K562 (cell line): Measurements from ENCODE around the gene COX4I2. TPM values are rescaled to one million over a fixed set of nuclear protein-coding genes. Genes with fewer than 3 reads are reported as not detected.
A peak's percentile ranks its signal among the peaks of the same experiment; 100 is the strongest.

Source experiments
- ATAC-seq: fragments of 200-7000 bp; cut with Tn5 transposase; 3 replicates; pipeline ENCODE4 v1.9.1; 2020; ENCODE audit warnings: moderate library complexity
- BruUV-seq: library from RNA; stranded (reverse); fragments of 400-500 nt; replicated peaks from 2 replicates; lab custom pipeline; 2021; lab: Mats Ljungman, UMichigan
- CTCF ChIA-PET: fragments of 300-600 bp; formaldehyde crosslinking; extraction: SDS; loops from one replicate; lab custom pipeline; 2021; ENCODE audit warnings: low intra/inter-chr PET ratio; lab: Yijun Ruan, JAX
- POLR2A ChIA-PET: fragments of 300-600, 350-650 bp; sonication (Branson Sonifier 250); formaldehyde crosslinking; extraction: SDS; loops from one replicate; lab custom pipeline; 2021; ENCODE audit warnings: antibody characterized with exemption, inconsistent platforms; lab: Yijun Ruan, JAX
- DNase-seq, 4 experiments: peaks; one replicate each; pipeline versions ENCODE4 v3.0.0 to v3.0.0-alpha.2; 2011 to 2018; ENCODE audit warnings: low spot score in 3 of 4, mixed read lengths in 3 of 4; ENCODE audit errors: extremely low read depth in 1 of 4
- FAIRE-seq: peaks from 2 replicates; lab custom pipeline; 2011; peaks lifted over from hg19 to GRCh38; lab: Jason Lieb, UNC
- H2AFZ ChIP-seq: 2 replicates; pipeline ENCODE4 v1.6.0; 2011; ENCODE audit warnings: low read depth, low read length, control low read depth, inconsistent platforms
- H3K27ac ChIP-seq: fragments of 200-600 bp; 3 replicates; pipeline ENCODE4 v1.8.0; 2011; ENCODE audit warnings: low read depth, mild to moderate bottlenecking, control low read depth, inconsistent platforms, low read length, moderate library complexity, mixed read lengths; ENCODE audit errors: extremely low read depth
- H3K27me3 ChIP-seq, 2 experiments: fragments of 300-600 bp in 1 of 2; 2 replicates in 1 of 2; 3 replicates in 1 of 2; pipeline versions ENCODE4 v1.6.0 to v1.8.0; 2011; ENCODE audit warnings: inconsistent platforms in 2 of 2, low read length in 2 of 2, mild to moderate bottlenecking in 1 of 2, mixed read lengths in 1 of 2, moderate library complexity in 1 of 2; ENCODE audit not compliant: control insufficient read depth in 2 of 2, insufficient read depth in 2 of 2
- H3K36me3 ChIP-seq: fragments of 300-600 bp; 3 replicates; pipeline ENCODE4 v1.8.0; 2011; ENCODE audit warnings: mild to moderate bottlenecking, low read length, inconsistent platforms; ENCODE audit not compliant: control insufficient read depth, insufficient read depth
- H3K4me1 ChIP-seq, 2 experiments: fragments of 200-600 bp in 1 of 2; replicated peaks in 1 of 2; 2 replicates in 1 of 2; 3 replicates in 1 of 2; pipeline versions ENCODE4 v1.5.1 to v1.8.0; 2011; ENCODE audit warnings: inconsistent platforms in 2 of 2, low read length in 2 of 2, mild to moderate bottlenecking in 1 of 2, mixed read lengths in 1 of 2, moderate library complexity in 1 of 2; ENCODE audit not compliant: control insufficient read depth in 2 of 2, insufficient read depth in 2 of 2
- H3K4me2 ChIP-seq: 2 replicates; pipeline ENCODE4 v1.6.1; 2011; ENCODE audit warnings: low read length, control low read depth, inconsistent platforms, mixed read lengths; ENCODE audit not compliant: insufficient read depth
- H3K4me3 ChIP-seq: fragments of 200-600 bp; sonication (generic), shearing (Covaris generic); 2 replicates; pipeline ENCODE4 v1.5.1; 2016; ENCODE audit warnings: control low read depth, inconsistent platforms
- H3K79me2 ChIP-seq: fragments of 200-600 bp; 3 replicates; pipeline ENCODE4 v1.8.0; 2011; ENCODE audit warnings: low read length, inconsistent platforms; ENCODE audit not compliant: control insufficient read depth, insufficient read depth
- H3K9ac ChIP-seq, 2 experiments: 2 replicates each; pipeline versions ENCODE4 v1.6.0 to v1.6.1; 2011; ENCODE audit warnings: low read depth in 2 of 2, low read length in 2 of 2, control low read depth in 1 of 2, inconsistent platforms in 1 of 2, mild to moderate bottlenecking in 1 of 2, mixed read lengths in 1 of 2; ENCODE audit not compliant: insufficient read depth in 1 of 2
- H3K9me1 ChIP-seq: one replicate; pipeline ENCODE4 v1.6.0; 2011; ENCODE audit warnings: inconsistent platforms, mild to moderate bottlenecking, low read length, moderate library complexity; ENCODE audit not compliant: control insufficient read depth, insufficient read depth
- H3K9me3 ChIP-seq: replicated peaks from 2 replicates; pipeline ENCODE4 v1.5.1; 2011; ENCODE audit warnings: low read depth, low read length, inconsistent platforms; ENCODE audit not compliant: control insufficient read depth, insufficient read depth
- H4K20me1 ChIP-seq: replicated peaks from 2 replicates; pipeline ENCODE4 v1.6.1; 2011; ENCODE audit warnings: low read length, inconsistent platforms, mixed read lengths; ENCODE audit not compliant: control insufficient read depth, insufficient read depth
- ELF2 ChIP-seq: fragments of 250-450 bp; sonication (Bioruptor Pico); IDR thresholded peaks from 2 replicates; pipeline ENCODE4 v1.5.0; 2021; ENCODE audit warnings: mild to moderate bottlenecking
- IRF1 ChIP-seq: sonication (generic); formaldehyde crosslinking; IDR thresholded peaks from 2 replicates; pipeline ENCODE4 v1.8.0; 2022; ENCODE audit warnings: missing genetic modification reagents, mild to moderate bottlenecking, borderline replicate concordance
- MCM3 ChIP-seq: fragments of 450-650 bp; IDR thresholded peaks from 2 replicates; pipeline ENCODE4 v1.6.1; 2016
- NCOA1 ChIP-seq: fragments of 450-650 bp; IDR thresholded peaks from 2 replicates; pipeline ENCODE4 v1.6.1; 2016; ENCODE audit warnings: low read depth
- PYGO2 ChIP-seq: fragments of 450-650 bp; IDR thresholded peaks from 2 replicates; pipeline ENCODE4 v1.6.1; 2016; ENCODE audit warnings: mild to moderate bottlenecking, missing genetic modification characterization, moderate library complexity, missing compliant biosample characterization
- SMAD2 ChIP-seq: fragments of 150-350 bp; IDR thresholded peaks from 2 replicates; pipeline ENCODE4 v1.6.1; 2014; ENCODE audit warnings: low read depth, mild to moderate bottlenecking, low read length
- ZFP36 ChIP-seq: fragments of 150-350 bp; IDR thresholded peaks from 2 replicates; pipeline ENCODE4 v1.6.1; 2018; ENCODE audit warnings: low read length, low read depth; ENCODE audit not compliant: partially characterized antibody
- ZNF23 ChIP-seq: fragments of 250-450 bp; sonication (Bioruptor Pico); IDR thresholded peaks from 2 replicates; pipeline ENCODE4 v1.4.0; 2020; ENCODE audit warnings: mild to moderate bottlenecking
- WGBS: fragments of 100-300 bp; shearing (Covaris generic); methylation state at CpG from one replicate; pipeline ENCODE4 v1.1.6; 2016; ENCODE audit warnings: low coverage, mixed read lengths; ENCODE audit not compliant: insufficient coverage; ENCODE audit errors: missing lambda C conversion rate; 5-methylcytosine and 5-hydroxymethylcytosine counted together
- in situ Hi-C: fragments of 300-500 bp; cut with MboI; formaldehyde crosslinking; loops from 4 replicates; pipeline ENCODE4 v1.15.0; 2018; ENCODE audit warnings: inconsistent platforms, mixed read lengths
- intact Hi-C: fragments of 100-400 bp; cut with micrococcal nuclease; formaldehyde crosslinking; loops from 2 replicates; pipeline ENCODE4 v1.14.2; 2022
- polyA plus RNA-seq, 8 experiments: library from polyadenylated mRNA; depleted of rRNA in 4 of 8; stranded (reverse) in 5 of 8; unstranded in 3 of 8; fragments of >200 nt; fragmentation: Nextera tagmentation in 2 of 8; fragmentation: Illumina TruSeq in 1 of 8; extraction: Ambion mirVana in 2 of 8; extraction: Trizol in 1 of 8; gene quantifications; 2 replicates each; pipeline versions ENCODE4 v1.2.1 to v1.2.3, GENCODE V29; 2011 to 2014; ENCODE audit warnings: inconsistent platforms in 1 of 8, missing spikeins in 1 of 8
- total RNA-seq, 7 experiments: library from RNA; depleted of rRNA in 6 of 7; stranded (reverse); fragments of >200 nt in 6 of 7; fragmentation: Illumina TruSeq in 2 of 7; extraction: Trizol in 2 of 7; gene quantifications; 2 replicates each; pipeline versions ENCODE4 v1.2.1 to v1.2.3, GENCODE V29; 2011 to 2021; ENCODE audit warnings: low replicate concordance in 1 of 7

COX4I2 gene
- total and polyA plus RNA-seq, 9 of the 15 experiments (the other 6 are each of a cell fraction or from before 2014, with no cell fraction given) = not detected

- DNase-seq (no peak), ATAC-seq (no peak), FAIRE-seq (no peak)
- Histone ChIP-seq H3K9me3 (no peaks in the 10 kb centered on the region), H3K4me2 (no peak overlapping the region), H3K36me3 (no peaks in the 10 kb centered on the region), H3K4me1 (peaks cover under 1 to 11% of the 10 kb centered on the region in 2 experiments; a peak in 4 of 5 replicates), H3K27ac (no peak overlapping the region), H3K4me3 (no peak overlapping the region), H4K20me1 (no peaks in the 10 kb centered on the region), H3K27me3 (no peaks in the 10 kb centered on the region), H2AFZ (no peak overlapping the region), H3K79me2 (no peaks in the 10 kb centered on the region), H3K9ac (peak overlapping the region in 1 of 2 experiments; percentile 33; a peak in 1 of 4 replicates), H3K9me1 (no peaks in the 10 kb centered on the region)
- ChIA-PET CTCF (no interaction called here), POLR2A (no interaction called here)
- WGBS = 37% methylated on average over 4 of the region's 4 CpGs
- in situ Hi-C loops = no loop called here
- no TSS peak for BruUV-seq
- intact Hi-C loops = loop anchor here (10.0 kb wide), 1 partner anchor 156 kb away; no protein-coding TSS in a partner anchor
- no peak for TF ChIP-seq SMAD2
- TF ChIP-seq MCM3 = no peak
- TF ChIP-seq ELF2 = no peak
- TF ChIP-seq IRF1 = no peak
- no peak for TF ChIP-seq PYGO2
- TF ChIP-seq NCOA1 = no peak
These were observed 1.1 kb downstream of the COX4I2 start for GRCh38 chr20:31638816-31639215.

DNA sequence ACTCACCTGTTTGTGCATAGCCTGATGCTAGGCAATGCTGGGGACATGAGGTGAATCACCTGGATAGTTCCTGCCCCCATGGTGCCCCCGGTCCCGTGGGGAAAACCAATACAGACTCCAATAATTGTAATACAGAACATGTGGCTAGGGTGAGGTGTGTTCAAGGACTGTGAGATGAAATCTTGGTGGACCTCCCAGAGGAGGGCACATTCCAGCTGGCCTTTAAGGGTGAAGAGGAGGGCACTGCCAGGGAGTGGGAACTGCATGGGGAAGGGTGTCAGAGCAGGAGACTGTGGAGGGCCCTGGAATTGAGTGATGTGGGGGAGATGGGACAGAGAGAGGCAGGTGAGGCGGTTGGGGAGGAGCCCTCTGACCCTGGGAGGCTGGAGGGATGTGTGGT, 2.5 kb downstream of the COX4I2 start:
- no TSS peak for BruUV-seq
- Histone ChIP-seq H4K20me1 (no peaks in the 10 kb centered on the region), H3K4me2 (no peak overlapping the region), H3K9ac (no peak overlapping the region), H3K9me3 (no peaks in the 10 kb centered on the region), H3K27ac (no peak overlapping the region), H3K36me3 (no peaks in the 10 kb centered on the region), H3K79me2 (no peaks in the 10 kb centered on the region), H3K4me3 (no peak overlapping the region), H3K9me1 (no peaks in the 10 kb centered on the region), H2AFZ (no peak overlapping the region), H3K4me1 (peaks cover 8 to 15% of the 10 kb centered on the region in 2 experiments), H3K27me3 (no peaks in the 10 kb centered on the region)
- TF ChIP-seq ZNF23 (no peak), ZFP36 (peak; percentile 64)
- intact Hi-C loops (no loop called here), in situ Hi-C loops (no loop called here)
- 9% methylated on average over 3 of the region's 3 CpGs for WGBS
- peak in 1 of 4 experiments; percentile 2 for DNase-seq
- no peak for ATAC-seq
- POLR2A ChIA-PET = interaction anchor here (1.2 kb wide), 1 partner anchor 70 kb away, joined by 5 read pairs; no protein-coding TSS in a partner anchor
- CTCF ChIA-PET = no interaction called here
- FAIRE-seq = no peak
